Activated CD4-positive, alpha-beta T cell treated with anti-CD3 and anti-CD28 coated beads, Interleukin-2, amount 50 U/mL, for 24 hours (primary cell): ENCODE measurements around the gene PTPRD.

Experiments used
- DNase-seq, 2 donors: peaks; one replicate each; pipeline ENCODE4 v3.0.0-alpha.2; 2020; ENCODE audit warnings: low read depth in 1 of 2, low spot score in 1 of 2

The PTPRD gene

DNA sequence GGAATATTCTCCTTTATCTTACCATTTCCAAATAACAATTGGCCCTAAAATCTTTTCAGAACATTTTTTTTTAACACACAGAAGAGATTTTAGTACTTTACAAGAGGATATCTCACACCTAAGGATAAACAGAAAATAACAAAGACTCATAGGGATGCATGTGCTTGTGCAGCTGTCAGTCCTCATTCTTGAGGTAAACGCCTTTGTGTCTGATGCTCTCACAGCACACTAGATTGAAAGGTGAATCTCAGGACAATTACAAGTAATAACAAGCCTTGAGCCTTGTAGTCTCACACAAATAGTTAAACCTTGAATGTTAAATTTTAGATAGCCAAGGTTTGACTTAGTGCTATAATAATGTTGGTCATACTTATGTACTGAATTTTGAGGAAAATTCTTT lies 439.2 kb downstream of the PTPRD start:
- DNase-seq: no peak

DNA sequence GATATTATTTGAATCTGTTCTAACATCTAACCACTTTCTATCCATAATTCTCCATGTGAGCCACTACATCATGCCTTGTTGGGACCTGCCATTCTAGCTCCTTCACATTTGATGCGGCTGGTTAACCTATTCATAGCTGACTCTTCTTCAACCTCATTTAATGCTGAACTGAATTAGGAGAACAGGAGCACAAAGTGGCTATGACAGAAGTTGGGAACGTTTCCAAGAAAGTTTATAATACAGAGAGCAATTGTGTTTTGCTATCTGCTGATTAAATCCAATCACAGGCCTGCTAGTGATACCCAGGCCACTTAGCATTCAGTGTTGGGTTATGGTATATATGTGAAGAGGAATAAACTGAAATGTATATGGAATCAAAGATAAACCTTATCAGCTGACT lies 440.3 kb downstream of the PTPRD start:
- no peak for DNase-seq

DNA sequence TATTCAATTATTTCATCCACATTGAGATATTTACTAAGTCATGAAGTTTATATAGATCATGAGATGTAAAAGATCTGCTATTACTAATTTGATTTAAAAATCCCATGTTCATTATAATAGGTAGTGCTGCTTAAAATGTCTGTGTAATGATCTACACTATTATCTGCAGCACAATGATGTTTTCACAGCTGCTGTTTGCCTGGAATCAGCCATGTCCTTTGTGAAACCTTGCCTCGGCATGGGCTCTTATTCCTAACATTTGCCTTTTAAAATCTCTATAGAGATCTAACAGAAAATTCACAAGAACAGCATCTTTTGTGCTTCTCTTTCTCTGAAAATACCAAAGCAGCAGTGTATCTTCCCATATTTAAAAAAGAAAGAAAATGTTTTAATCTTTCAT lies 444.6 kb downstream of the PTPRD start:
- DNase-seq: no peak

DNA sequence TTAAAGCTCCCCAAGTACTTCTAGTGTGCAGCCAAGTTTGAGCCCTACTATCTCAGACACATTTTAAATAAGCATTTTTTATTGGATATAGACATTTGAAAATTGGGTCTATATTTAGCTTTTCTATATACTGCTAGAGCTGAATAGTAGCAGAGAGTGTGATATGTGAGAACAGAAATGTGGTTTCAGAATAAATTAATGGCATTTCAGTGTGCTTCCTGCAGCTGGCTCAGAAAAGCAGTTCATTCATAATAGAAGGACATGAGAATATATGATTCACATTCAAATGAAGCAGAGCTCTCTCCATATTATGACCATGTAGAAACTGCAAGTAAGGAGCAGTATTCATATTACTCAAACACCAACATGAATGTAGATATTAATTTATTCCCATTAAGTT lies 464.0 kb downstream of the PTPRD start:
- DNase-seq: no peak

DNA sequence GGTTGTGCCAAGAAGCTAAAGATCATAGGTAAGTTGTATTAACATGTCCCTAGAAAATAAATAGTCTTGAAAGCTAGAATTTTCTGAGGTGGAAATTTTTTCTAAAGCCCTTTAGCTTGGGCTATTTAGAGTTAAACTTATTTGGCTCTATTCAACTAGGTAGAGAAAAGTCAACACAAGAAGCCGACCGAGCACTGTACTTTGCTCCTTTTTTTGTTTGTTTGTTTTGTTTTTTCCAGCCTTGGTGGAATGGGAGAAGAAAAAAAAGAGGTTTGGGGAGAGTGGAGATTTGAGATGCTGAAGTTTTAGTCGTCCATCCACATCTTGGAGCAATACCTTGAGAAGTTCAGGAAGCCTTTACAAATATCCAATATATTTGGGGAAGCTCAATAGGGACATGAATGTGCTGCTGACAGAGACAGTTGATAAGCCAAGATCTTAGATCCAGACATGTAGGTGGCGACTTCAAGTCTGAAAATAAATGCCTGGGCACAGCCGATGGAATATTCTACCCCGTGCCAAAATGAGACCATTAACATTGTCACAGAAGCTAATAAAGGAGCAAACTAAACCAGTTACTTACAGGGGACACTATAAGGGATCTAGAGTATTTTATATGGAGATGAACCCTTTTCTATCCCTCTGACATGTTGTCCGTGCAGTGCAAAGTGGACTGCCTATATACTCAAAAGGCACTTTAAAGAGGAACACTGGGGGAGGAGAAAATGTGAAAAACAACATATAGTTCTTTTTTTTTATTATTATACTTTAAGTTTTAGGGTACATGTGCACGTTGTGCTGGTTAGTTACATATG lies 466.1 kb downstream of the PTPRD start:
- DNase-seq: no peak

DNA sequence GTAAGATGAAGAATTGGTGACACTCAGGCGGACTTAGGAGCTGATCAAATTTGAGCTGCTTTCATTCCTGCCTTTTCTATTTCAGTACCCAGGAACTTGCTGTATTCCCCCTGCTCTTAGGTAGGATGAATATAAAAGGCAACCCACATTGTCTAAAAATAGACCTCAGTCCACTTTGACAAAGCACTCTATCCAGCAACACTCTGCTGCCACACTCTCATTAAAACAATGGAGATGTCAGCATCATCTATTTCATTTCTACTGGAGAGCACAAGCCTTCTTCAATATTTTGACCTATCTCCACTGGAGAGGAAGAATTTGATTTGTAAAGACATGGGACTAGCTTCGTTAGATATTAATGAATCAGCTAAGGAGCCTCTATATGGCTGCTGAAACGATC lies 468.4 kb downstream of the PTPRD start:
- no peak for DNase-seq

DNA sequence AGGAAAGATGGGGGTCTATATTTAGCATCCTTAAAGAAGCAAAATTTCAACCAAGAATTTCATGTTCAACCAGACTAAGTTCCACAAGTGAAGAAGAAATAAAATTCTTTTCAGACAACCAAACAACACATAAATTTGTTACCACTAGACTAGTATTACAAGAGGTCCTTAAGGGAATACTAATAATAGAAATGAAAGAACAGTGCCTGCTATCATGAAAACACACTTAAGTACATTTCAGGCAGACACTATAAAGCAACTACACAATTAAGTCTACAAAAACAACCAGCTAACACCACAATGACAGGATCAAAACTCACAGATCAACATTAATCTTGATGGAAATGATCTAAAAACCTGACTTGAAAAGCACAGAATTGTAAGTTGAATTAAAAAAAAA lies 477.2 kb downstream of the PTPRD start:
- DNase-seq: no peak

DNA sequence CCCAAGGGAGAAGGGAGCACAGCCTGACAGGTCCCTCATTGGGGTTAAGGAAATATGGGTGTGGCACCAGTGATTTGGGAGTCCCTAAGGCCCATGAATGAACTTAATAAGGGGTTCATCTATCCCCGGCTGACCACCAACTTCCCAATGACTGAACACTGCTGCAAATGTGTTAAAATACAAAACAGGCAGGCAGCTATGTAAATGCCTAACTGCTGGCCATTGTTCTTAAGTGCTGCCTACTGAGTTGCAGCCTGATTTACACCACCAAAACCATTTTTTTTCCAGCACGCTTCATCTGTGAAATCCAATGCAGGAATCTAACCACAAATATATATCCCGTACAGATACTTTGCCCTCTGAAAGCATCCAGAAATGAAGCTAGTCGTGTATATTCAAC lies 478.5 kb downstream of the PTPRD start:
- no peak for DNase-seq

DNA sequence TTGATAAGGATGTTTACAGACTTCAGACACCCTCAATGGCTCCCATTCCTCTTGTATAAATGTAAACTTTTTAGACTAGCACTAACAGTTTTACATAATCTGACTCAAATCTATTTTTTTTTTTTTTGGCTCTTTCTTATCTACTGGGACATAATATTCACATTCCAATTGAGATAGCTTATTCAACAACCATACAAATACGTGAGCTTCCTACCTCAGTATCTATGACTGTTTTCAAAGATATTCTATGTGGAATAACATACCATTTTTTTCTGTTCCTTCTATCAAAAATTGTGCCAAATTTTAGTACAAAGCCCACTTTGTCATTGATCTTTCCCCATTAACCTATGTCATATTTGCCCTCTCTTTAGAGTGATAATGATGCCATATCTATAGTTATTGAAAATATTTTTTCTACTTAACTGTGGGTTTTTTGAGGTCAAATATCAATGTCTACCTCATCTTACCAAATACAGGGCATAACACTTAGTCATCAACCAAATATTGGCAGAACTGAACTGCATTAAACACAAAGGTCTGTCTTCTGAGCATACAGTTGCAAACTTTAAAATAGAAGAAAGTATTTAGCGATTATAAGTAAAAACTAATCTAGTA lies 482.6 kb downstream of the PTPRD start:
- no peak for DNase-seq

DNA sequence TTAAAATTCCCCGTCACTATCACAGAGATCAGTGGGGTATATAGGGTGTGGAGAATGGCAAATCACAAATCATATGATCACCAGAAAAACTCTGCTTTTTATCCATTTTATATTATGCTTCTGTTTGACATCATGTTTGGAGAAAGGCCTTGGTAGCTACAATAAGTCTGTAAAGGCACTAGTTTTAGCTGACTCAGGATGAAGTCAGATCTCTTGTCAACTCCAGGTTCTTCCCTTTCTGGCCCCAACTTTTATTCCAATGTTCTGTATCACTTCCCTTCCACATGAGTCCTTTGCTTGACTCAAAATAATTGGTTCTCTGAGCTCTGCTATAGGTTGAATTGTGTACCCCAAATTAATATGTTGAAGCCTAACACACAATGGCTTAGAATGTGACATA lies 484.9 kb downstream of the PTPRD start:
- DNase-seq: no peak

DNA sequence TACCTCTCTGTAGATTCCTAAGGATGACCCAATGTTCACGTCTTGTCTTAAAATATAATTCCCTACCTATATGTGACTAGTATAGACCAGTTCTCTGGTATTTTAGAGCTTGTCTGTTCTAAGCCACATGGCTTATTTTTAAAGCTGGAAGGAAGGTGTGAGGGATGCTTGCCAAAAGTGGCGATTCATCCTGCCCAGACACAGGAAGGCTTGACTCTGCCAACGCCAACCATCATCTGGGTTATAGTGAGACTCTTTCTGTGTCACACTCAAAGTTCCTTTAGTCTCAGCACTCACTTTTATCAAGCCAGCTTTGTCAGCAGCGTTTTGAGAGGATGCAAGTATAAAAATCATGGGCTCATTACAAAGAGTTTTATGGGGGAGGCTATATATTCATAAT lies 500.0 kb downstream of the PTPRD start:
- no peak for DNase-seq

DNA sequence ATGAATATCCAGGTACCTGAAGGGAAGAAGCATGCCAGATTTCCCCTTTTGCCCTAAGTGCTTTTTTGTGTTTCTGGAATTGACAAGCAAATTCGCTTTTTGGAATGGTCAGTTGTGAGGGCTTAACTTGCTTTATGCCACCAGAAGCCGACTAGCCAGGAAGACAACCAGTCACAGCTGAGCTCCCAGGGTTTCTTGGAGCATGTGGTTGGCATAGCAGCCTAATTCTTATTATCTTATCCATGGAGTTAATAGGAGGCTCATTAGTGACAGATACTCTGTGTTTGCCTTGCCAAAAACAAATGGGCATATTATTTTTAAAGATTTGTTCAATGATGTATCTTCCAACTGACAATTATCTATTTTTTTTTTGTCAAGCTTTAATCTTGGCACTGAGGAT lies 500.7 kb downstream of the PTPRD start:
- DNase-seq: no peak

DNA sequence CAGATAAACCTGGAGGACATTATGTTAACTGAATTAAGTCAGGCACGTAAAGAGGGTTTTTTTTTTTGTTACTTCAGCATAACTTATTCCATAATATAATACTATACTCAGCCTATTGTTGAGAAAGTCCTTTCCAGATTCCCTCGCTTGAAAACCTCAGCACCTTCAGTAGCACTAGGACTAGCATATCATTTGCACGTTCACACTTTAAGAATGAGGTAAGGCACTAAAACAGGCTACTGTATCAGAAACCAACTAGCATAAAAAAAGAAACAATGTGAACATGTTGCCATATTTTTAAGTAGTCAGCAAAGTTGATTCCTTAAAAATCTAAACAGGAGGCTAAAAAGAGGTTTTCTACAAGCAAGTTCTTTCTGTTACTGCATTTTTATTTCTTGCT lies 504.0 kb downstream of the PTPRD start:
- no peak for DNase-seq

DNA sequence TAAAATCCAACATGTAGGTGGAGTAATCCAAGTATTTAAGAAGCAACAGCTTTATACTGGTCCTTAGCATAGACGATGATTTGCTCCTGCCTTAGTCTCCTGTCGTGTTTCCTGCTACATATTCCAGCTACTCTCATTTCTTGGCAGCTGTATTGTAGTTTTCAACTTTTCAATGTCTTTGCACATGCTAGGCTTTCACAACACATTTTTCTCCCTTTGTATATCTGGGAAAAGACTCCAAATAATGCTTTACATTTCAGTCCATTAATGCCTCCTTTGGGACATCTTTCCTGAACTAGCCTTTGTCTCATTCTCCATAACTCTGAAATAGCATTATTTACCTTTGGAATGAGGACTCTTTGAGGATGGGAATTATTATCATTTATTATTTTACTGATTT lies 508.0 kb downstream of the PTPRD start:
- no peak for DNase-seq

DNA sequence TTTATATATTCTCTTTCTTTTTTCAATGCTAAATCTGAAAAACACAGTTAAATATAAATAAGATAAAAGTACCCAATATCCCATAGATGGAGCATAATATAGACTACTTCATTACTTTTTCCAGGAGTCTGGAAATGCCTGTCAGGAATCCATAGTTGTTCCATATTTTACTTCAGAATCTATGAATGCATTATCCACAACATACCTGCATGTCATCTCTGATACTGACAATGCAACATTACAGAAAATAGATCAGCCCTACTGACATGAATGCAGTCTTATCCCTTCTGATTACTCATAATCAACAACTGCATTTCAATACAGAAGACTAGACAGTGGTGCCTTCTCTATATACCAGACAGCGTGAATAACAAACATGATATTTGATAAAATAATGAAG lies 517.6 kb downstream of the PTPRD start:
- DNase-seq: no peak

DNA sequence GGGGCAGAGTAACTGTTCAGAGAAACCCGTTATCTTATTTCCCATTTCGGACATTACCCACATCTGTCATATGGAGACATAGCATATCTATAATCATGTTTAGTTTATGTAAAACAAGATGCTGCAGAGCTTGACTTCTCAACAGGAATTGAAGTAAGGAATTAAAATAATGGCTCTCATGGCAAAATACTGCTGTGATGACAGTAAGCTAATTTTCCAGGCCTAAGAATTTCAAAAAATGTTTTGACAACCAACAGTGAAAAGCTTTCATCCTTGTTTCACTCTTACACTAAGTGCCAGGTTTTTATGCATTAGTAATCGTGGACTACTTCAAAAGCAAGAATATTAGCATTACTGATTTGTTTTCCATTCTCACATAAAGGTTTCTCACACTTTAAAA lies 518.2 kb downstream of the PTPRD start:
- no peak for DNase-seq

DNA sequence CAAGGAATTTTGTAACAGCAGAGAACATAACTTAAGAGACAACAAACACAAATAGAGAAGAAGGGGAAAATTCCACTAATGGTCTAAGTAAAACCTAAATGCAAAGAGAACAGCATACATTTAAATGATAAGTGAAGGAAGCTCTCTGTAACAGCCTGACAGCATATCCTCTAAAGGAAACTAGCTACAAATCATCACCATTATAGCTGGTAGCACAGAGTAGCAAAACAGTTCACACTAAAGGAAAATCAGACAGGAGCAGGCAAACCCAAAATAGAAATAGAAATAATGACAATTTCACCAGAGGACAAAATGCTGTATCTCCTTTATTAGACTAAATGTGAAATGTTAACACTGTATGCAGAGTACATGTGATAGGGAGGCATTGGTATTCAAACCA lies 532.8 kb downstream of the PTPRD start:
- DNase-seq: no peak

DNA sequence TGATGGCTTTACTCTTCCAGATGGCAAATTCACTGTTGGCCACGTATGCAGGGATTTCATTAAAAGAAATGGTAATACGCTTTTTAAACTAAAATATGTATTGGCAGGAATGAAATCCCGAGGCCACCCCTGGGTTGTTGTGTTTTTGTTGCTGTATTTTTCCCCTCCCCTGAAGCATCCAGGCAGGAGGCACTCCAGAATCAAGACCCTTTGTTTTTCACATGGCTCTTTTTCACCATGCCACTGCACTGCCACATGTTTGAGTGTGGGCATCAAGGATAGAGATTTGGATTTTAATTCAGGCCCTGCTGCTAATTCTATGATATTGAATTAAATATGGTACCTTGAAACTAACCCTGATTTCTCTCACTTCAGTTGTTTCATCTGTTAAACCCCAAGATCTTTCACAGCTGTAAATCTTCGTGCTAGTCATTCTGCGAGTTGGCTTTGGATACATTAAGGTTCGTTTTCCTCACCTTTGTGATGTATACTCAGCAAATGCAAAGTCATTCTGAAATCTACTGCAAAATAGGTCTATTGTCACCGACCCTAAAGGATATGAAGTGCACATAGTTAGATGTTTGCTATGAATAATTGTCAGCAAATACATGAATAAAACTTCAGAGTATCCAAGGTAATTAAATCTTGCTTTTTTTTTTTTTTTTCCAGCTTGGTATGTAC lies 533.4 kb downstream of the PTPRD start:
- DNase-seq: no peak

DNA sequence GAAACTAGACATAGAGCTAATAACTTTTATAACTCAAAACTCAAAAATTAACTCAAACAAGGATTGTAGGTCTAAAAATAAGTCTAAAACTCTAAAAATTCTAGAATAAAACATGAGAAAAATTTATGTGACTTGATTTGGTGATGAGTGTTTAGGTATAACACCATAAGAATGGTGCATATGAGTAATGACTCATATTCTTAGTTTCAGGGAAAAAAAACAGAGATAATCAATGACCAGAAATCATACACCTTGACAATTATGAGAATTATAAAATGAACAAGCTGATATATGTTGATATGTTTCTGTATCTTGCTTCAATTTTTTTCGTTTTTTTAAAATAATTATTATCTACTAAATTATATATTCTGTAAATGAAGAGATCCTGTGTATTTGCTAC lies 541.2 kb downstream of the PTPRD start:
- no peak for DNase-seq

DNA sequence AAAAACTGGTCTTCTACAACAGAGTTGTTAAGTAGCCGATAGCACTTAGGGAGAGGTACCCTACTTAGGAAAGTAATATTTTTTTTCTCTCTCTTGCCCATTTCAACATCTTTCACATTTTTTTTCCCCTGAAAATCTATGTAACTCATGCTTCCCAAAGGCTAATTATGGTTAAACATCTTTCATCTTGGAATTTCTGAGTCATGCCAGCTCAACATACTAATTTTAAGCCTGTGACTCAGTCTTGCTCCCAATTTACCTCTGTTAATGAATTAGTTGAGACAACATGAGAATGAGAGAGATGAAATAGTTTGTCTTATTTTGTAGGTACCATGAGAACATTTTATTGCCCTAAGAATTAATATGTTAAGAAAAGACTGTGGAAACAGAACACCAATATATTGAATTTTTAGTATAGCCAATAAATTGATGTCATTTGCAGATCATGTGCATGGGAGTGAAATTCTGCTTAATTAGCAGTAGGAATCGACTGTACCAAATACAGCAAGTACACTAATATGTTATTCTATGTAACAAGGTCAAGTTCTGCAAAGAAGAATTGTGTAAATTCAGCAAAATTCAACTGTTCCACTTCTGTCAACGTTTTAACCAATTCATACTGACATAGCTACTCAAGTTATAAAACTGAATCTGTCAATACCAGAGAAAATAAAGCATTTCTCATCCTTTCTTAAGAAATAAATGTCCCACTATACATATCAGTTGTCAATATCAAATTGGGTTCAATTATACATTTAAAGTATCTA lies 550.0 kb downstream of the PTPRD start:
- DNase-seq: no peak

DNA sequence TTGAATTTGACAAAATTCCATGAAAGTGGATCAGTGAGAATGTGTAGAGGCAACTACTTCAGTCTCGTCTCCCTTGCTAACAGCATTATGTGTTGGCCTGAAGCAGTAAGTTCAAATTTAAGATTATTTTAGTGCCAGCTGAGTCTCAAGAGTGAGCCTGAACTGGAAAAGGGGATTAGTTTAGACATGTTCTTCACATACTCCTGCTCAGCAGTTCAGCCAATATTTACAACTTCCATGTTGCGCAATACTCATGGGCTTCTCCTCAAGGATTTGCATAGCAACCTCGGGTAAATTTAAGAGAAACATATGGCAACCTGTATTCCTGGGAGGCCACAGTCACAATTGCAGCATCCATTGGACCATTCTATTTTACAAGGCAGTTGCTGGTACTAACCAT lies 553.8 kb downstream of the PTPRD start:
- DNase-seq: no peak

DNA sequence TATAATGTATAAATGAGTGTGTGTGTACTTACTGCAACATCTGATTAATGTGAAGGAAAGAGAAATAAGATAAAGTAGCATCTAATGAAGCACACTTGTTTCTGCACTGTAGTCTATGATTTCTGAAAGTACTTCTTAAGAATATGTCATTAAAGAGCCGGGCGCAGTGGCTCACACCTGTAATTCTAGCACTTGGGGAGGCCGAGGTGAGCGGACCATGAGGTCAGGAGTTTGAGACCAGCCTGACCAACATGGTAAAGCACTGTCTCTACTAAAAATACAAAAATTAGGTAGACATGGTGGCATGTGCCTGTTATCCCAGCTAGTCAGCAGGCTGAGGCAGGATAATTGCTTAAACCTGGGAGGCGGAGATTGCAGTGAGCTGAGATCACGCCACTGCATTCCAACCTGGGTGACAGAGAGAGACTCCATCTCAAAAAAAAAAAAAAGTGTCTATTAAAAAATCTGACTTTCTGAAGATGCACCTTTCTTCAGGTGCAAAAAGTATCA lies 556.9 kb downstream of the PTPRD start:
- DNase-seq: no peak
